Measurements from ENCODE around the gene SLC12A1. TPM values are rescaled to one million over a fixed set of nuclear protein-coding genes. Genes with fewer than 3 reads are reported as not detected.

The SLC12A1 gene
- total and polyA plus RNA-seq, 7 donors: 0.03 TPM; not detected in 6

GRCh38 chr15:48242535-48242934 lies 36.4 kb downstream of the SLC12A1 start:
- H3K4me1 ChIP-seq: no peaks in the 10 kb centered on the region
- TF ChIP-seq EP300 (IDR thresholded peaks at IDR 0.05): no peak
- no peak for TF ChIP-seq POLR2AphosphoS5 (IDR thresholded peaks at IDR 0.05)
- no peak for TF ChIP-seq POLR2A (IDR thresholded peaks at IDR 0.05)
- TF ChIP-seq CTCF (IDR thresholded peaks at IDR 0.05): no peak
- 84 to 90% methylated on average over 4 of the region's 4 CpGs for WGBS, 2 donors
- no peak for DNase-seq
- intact Hi-C loops (cut with DNase I): no loop called here
- no peak overlapping the region for H3K4me3 ChIP-seq
- H3K36me3 ChIP-seq: no peaks in the 10 kb centered on the region
- no peaks in the 10 kb centered on the region for H3K27me3 ChIP-seq
- H3K9me3 ChIP-seq: no peaks in the 10 kb centered on the region
- H3K27ac ChIP-seq: no peak overlapping the region

GRCh38 chr15:48244921-48245320 lies 38.8 kb downstream of the SLC12A1 start:
- TF ChIP-seq CTCF (IDR thresholded peaks at IDR 0.05) (no peak), POLR2AphosphoS5 (IDR thresholded peaks at IDR 0.05) (no peak), POLR2A (IDR thresholded peaks at IDR 0.05) (no peak), EP300 (IDR thresholded peaks at IDR 0.05) (no peak)
- no peaks in the 10 kb centered on the region for H3K27me3 ChIP-seq
- DNase-seq: no peak
- no peak overlapping the region for H3K4me3 ChIP-seq
- H3K9me3 ChIP-seq: no peaks in the 10 kb centered on the region
- no peaks in the 10 kb centered on the region for H3K4me1 ChIP-seq
- WGBS, 2 donors: 86 to 91% methylated on average over 1 of the region's 1 CpG
- intact Hi-C loops (cut with DNase I): no loop called here
- no peak overlapping the region for H3K27ac ChIP-seq
- H3K36me3 ChIP-seq: no peaks in the 10 kb centered on the region

- Histone ChIP-seq H3K4me1 (no peaks in the 10 kb centered on the region), H3K9me3 (no peaks in the 10 kb centered on the region), H3K36me3 (no peaks in the 10 kb centered on the region), H3K4me3 (no peak overlapping the region), H3K27me3 (no peaks in the 10 kb centered on the region), H3K27ac (no peak overlapping the region)
- no peak for TF ChIP-seq POLR2AphosphoS5 (IDR thresholded peaks at IDR 0.05)
- no peak for TF ChIP-seq CTCF (IDR thresholded peaks at IDR 0.05)
- no peak for TF ChIP-seq EP300 (IDR thresholded peaks at IDR 0.05)
- no peak for TF ChIP-seq POLR2A (IDR thresholded peaks at IDR 0.05)
- no peak for DNase-seq
- 68 to 86% methylated on average over 5 of the region's 5 CpGs for WGBS, 2 donors
- intact Hi-C loops (cut with DNase I): no loop called here
Measured at GRCh38 chr15:48248414-48248813, 42.3 kb downstream of the SLC12A1 start.

GRCh38 chr15:48250640-48251076 lies 44.6 kb downstream of the SLC12A1 start:
- no peaks in the 10 kb centered on the region for H3K9me3 ChIP-seq
- no peak overlapping the region for H3K27ac ChIP-seq
- H3K27me3 ChIP-seq: no peaks in the 10 kb centered on the region
- H3K36me3 ChIP-seq: no peaks in the 10 kb centered on the region
- no peak overlapping the region for H3K4me3 ChIP-seq
- DNase-seq: no peak
- TF ChIP-seq EP300 (IDR thresholded peaks at IDR 0.05): no peak
- TF ChIP-seq CTCF (IDR thresholded peaks at IDR 0.05): peak in 3 of 4 experiments; percentile 45 to 55 (median 47)
- 37 to 44% methylated on average over 6 of the region's 6 CpGs for WGBS, 2 donors
- H3K4me1 ChIP-seq: no peaks in the 10 kb centered on the region
- intact Hi-C loops (cut with DNase I): loop anchor here (2.0 kb wide), 1 partner anchor 1054 kb away; no protein-coding TSS in a partner anchor

- no peak overlapping the region for H3K27ac ChIP-seq
- intact Hi-C loops (cut with DNase I): no loop called here
- no peaks in the 10 kb centered on the region for H3K4me1 ChIP-seq
- no peak overlapping the region for H3K4me3 ChIP-seq
- WGBS, 2 donors: 71 to 76% methylated on average over 4 of the region's 4 CpGs
- H3K36me3 ChIP-seq: no peaks in the 10 kb centered on the region
- no peaks in the 10 kb centered on the region for H3K27me3 ChIP-seq
- DNase-seq: no peak
- no peaks in the 10 kb centered on the region for H3K9me3 ChIP-seq
- TF ChIP-seq POLR2A (IDR thresholded peaks at IDR 0.05) (no peak), EP300 (IDR thresholded peaks at IDR 0.05) (no peak), POLR2AphosphoS5 (IDR thresholded peaks at IDR 0.05) (no peak), CTCF (IDR thresholded peaks at IDR 0.05) (no peak)
Measured at GRCh38 chr15:48253172-48253571, 47.1 kb downstream of the SLC12A1 start.
